ENCODE data around the gene DOHH.

DOHH gene

GRCh38 chr19:3499738-3500428, 591 bp downstream of the DOHH start:
- DNase-seq, result no peak

DNA sequence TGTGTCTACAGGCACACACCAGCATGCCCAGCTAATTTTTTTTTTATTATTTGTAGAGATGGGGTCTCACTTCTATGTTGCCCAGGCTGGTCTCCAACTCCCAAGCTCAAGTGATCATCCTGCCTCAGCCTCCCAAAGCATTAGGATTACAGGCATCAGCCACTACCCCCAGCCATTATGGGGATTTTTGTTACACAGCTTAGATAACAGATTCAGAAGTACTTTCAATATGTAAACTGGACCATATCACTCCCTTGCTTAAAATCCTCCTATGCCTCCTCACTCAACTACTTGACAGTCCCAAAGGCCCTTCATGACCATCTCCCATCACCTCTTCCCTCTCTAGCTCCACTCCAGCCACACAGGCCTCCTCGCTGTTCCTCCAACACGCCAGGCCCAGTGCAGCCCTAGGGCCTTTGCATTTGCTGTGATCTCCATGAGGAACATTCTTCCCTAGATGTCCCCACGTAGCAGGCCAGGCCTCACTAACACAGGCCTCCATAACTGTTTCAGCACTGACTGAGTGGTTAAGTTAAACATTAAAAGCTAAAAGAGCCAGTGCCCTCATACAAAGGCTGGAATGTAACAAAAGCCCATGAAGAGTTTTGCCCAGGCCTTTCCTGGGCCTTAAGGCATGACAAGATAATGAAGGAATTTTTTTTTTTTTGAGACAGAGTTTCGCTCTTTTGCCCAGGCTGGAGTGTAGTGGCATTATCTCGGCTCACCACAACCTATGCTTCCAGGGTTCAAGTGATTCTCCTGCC, 2.5 kb downstream of the DOHH start:
- DNase-seq, result no peak

- no peak for DNase-seq
Measured at GRCh38 chr19:3496392-3497273, 3.8 kb downstream of the DOHH start.

- DNase-seq, result no peak
Measured at GRCh38 chr19:3494559-3494958, 5.9 kb downstream of the DOHH start.

DNA sequence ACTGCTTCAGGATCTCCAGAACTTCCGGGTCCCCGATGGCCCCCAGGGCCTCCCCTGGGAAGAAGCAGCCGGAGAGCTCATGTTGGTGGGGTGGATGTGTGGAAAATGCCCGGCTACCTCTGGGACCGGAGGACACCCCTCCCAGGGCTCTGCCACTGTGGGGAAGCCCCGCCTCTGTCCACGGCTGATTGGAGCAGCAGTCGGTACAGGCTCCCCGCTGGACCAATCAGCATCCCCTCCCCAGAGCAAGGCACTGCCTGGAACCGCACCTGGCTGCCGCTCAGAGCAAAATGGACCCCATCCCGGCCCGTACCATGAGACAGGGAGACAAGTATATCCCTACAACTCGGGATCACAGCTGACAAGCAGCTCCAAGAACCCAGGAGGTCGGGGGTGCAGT, 6.4 kb downstream of the DOHH start:
- DNase-seq, result no peak

- no peak for DNase-seq
Measured at GRCh38 chr19:3493651-3494050, 6.8 kb downstream of the DOHH start.

DNA sequence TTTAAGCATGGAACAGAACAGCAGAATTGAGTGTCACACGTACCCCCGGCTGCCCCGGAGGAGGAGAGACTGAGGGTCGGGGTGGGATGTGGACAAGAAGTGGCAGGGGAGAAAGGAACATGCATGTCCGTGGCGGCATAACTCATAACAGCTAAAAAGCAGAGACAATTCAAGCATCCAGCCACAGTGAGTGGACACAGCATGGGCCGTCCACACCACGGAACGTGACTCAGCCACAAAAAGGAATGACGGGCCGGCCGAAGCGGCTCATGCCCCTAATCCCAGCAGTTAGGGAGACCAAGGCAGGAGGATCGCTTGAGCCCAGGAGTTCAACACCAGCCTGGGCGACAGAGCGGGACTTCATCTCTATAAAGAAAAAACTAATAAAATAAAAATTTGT, 7.6 kb downstream of the DOHH start:
- no peak for DNase-seq

GRCh38 chr19:3492131-3492839, 8.2 kb downstream of the DOHH start:
- DNase-seq, result no peak

GRCh38 chr19:3491396-3492119, 8.9 kb downstream of the DOHH start:
- no peak for DNase-seq

DNA sequence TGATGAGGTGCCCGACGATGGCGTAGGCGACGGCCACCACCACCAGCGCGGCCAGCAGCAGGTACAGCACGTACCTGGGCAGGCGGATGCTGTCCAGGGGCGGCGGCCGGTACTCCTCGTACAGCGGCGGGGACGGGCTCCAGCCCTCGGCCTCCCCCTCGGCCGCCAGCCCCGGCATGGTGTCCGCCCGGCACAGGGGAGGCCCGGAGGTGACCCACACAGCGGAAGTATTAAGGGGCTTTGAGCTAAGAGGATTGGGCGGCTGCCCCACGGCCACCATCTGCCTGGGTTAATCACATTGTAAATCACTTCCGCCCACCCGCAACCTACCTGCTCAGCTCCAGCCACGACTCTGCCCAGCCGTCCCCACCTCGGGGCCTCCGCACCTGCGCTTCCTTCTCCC, 17.2 kb downstream of the DOHH start, which contains the start of gene SMIM44:
Gene SMIM44 (minus strand): TSS at position 216 of the 403 bp plus-strand sequence. CDS start 38 bp downstream, at position 178.
- no peak for DNase-seq

DNA sequence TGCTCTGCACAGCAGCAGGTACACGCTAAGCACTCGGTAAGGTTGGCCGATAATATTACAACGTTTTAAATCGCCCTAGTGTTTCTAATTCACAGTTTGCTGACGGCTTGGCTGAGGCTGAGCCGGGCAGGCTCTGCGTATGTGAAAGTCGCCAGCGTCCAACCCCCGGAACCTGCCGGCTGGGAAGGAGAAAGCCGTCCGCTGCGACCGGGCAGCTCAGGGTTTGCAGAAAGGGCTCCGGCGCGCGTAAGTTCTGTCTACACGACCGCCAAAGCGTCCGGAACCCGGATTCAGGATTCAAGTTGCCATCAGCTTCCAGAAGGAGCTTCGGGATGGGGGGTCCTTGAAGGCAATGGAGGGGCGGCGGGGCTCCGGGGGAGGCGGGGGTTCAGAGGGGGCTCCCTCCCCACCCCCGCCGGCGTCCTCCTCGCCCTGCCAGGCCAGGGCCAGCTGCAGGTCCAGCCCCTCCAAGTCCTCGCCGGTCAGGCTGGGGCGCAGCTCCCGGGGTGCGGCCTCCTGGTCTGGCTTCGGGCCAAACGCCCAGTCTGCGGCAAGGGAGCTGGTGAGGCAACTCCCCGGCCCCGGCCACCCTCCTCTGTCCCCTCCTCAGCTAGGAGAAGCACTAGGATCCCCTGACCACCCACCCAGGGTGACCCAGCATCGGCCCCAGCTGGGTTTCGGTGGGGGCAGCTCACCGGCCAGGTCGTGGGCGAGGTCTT, 17.8 kb downstream of the DOHH start:
- DNase-seq, result no peak

- DNase-seq, result no peak
Measured at GRCh38 chr19:3481241-3482090, 19.0 kb downstream of the DOHH start.

GRCh38 chr19:3480383-3481091, 19.9 kb downstream of the DOHH start, which contains the start of gene SMIM24:
Gene SMIM24, minus strand, starts transcription at chr19:3480525. Its CDS starts 62 bp downstream, at chr19:3480463.
- DNase-seq, result no peak

DNA sequence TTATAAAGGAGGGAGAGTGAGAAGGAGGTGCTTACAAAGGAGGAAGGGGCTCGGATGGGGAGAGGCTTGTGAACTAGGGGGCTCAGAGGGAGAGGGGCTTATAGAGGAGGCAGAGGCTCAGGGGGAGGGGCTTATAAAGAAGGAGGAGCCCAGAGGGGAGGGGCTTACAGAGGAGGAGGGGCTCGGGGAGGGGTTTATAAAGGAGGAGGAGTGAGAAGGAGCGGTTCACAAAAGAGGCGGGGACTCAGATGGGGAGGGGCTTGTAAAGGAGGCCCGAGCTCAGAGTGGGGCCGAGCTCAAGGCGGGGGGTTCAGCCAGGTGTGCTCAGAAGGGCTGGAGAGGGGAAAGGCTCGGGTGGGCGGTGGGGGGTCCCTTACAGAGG, 20.6 kb downstream of the DOHH start:
- DNase-seq, result no peak

DNA sequence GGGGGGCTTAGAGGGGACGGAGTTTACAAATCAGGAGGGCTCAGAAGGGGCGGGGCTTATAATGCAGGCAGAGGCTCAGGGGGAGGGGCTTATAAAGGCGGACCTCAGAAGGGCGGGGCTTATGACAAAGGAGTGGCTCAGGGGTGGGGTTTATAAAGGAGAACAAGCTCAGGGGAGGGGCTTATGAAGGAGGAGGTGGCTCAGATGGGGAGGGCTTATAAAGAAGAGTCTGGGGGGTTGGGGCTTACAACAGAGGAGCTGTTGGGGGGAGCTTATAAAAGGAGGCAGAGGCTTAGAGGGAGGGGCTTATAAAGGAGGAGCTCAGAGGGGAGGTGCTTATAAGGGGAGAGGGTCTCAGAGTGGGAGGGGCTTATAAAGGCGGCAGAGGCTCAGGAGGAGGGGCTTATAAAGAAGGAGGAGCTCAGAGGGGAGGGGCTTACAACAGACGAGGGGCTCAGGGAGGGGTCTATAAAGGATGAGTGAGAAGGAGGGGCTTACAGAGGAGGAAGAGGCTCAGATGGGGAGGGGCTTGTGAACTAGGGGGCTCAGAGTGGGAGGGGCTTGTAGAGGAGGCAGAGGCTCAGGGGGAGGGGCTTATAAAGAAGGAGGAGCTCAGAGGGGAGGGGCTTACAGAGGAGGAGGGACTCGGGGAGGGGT, 21.2 kb downstream of the DOHH start:
- DNase-seq, result no peak

GRCh38 chr19:3478409-3479176, 21.9 kb downstream of the DOHH start:
- no peak for DNase-seq

GRCh38 chr19:3477951-3478350, 22.5 kb downstream of the DOHH start:
- no peak for DNase-seq

DNA sequence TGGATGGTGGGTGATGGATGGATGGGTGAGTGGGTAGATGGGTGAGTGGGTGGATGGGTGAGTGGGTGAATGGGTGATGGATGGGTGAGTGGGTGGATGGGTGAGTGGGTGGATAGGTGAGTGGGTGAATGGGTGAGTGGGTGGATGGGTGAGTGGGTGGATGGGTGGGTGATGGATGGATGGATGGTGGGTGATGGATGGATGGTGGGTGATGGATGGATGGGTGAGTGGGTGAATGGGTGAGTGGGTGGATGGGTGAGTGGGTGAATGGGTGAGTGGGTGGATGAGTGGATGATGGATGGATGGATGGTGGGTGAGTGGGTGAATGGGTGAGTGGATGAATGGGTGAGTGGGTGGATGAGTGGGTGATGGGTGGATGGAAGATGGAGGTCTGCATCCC, 23.0 kb downstream of the DOHH start:
- DNase-seq, result no peak

Measured in DMS 273 treated with DMSO at 0.1 percent for 48 hours (cell line).